Panc1 (cell line): ENCODE measurements around the gene MPZL1. TPM values are rescaled to one million over a fixed set of nuclear protein-coding genes. Genes with fewer than 3 reads are reported as not detected.

Experiments
- ATAC-seq: fragments of 200-7000 bp; cut with Tn5 transposase; 2 replicates; pipeline ENCODE4 v1.9.1; 2020; ENCODE audit warnings: mild to moderate bottlenecking, moderate library complexity
- BruUV-seq: library from RNA; stranded (reverse); fragments of 400-500 nt; replicated peaks from 2 replicates; lab custom pipeline; 2021; lab: Mats Ljungman, UMichigan
- CTCF ChIA-PET: fragments of 300-600 bp; sonication (Branson Sonifier 250); formaldehyde crosslinking; loops from one replicate; lab custom pipeline; 2022; ENCODE audit warnings: antibody characterized with exemption; lab: Charles Lee
- POLR2A ChIA-PET: fragments of 300-600 bp; sonication (Branson Sonifier 250); formaldehyde crosslinking; loops from one replicate; lab custom pipeline; 2022; ENCODE audit warnings: antibody characterized with exemption; lab: Charles Lee
- DNase-seq: peaks from one replicate; pipeline ENCODE4 v3.0.0-alpha.2; 2010; ENCODE audit warnings: low read depth, low spot score
- H3K27ac ChIP-seq: 2 replicates; pipeline ENCODE4 v1.5.1; 2011; ENCODE audit warnings: mild to moderate bottlenecking, low read length, inconsistent platforms
- H3K27me3 ChIP-seq: fragments of 200-500 bp; sonication (Bioruptor generic); 2 replicates; pipeline ENCODE4 v1.6.0; 2014; ENCODE audit warnings: low read length, inconsistent platforms; ENCODE audit not compliant: control insufficient read depth, insufficient read depth
- H3K36me3 ChIP-seq: fragments of 200-500 bp; sonication (Bioruptor generic); 2 replicates; pipeline ENCODE4 v1.5.1; 2014; ENCODE audit warnings: inconsistent platforms, mild to moderate bottlenecking, low read length, moderate library complexity; ENCODE audit not compliant: control insufficient read depth, insufficient read depth
- H3K4me1 ChIP-seq: 2 replicates; pipeline ENCODE4 v1.5.1; 2011; ENCODE audit warnings: inconsistent platforms, mild to moderate bottlenecking, low read length, moderate library complexity; ENCODE audit not compliant: control insufficient read depth, insufficient read depth
- H3K4me3 ChIP-seq, 2 experiments: 2 replicates each; pipeline ENCODE4 v1.5.1; 2011 to 2012; ENCODE audit warnings: low read depth in 2 of 2, low read length in 2 of 2, mild to moderate bottlenecking in 2 of 2, inconsistent platforms in 1 of 2, moderate library complexity in 1 of 2
- H3K9me3 ChIP-seq: fragments of 200-500 bp; sonication (Bioruptor generic); 2 replicates; pipeline ENCODE4 v1.5.1; 2014; ENCODE audit warnings: low read depth, mild to moderate bottlenecking, inconsistent platforms, low read length, moderate library complexity; ENCODE audit not compliant: control insufficient read depth, insufficient read depth
- POLR2AphosphoS5 ChIP-seq: IDR thresholded peaks from 2 replicates; pipeline ENCODE4 v1.6.1; 2012; ENCODE audit warnings: mild to moderate bottlenecking, low read depth, low read length, moderate library complexity
- SIN3A ChIP-seq: IDR thresholded peaks from 2 replicates; pipeline ENCODE4 v1.6.1; 2012; ENCODE audit warnings: low read depth, mild to moderate bottlenecking, low read length, moderate library complexity, borderline replicate concordance; ENCODE audit not compliant: insufficient read depth
- TCF7L2 ChIP-seq: IDR thresholded peaks from 2 replicates; pipeline ENCODE4 v1.6.1; 2011; ENCODE audit warnings: mild to moderate bottlenecking, low read depth, low read length, inconsistent platforms
- in situ Hi-C: cut with HindIII; loops from 2 replicates; pipeline ENCODE4 v1.10.0; 2016; ENCODE audit warnings: low sequenced_read_pairs, low pct_unique_long_range_greater_than_20kb
- intact Hi-C: fragments of 100-400 bp; cut with micrococcal nuclease; formaldehyde crosslinking; loops from one replicate; pipeline ENCODE4 v1.10.0; 2022; ENCODE audit not compliant: unreplicated experiment
- total RNA-seq: library from RNA; stranded (reverse); gene quantifications from one replicate; pipeline ENCODE4 v1.2.1, GENCODE V29; 2021; ENCODE audit not compliant: unreplicated experiment
- TF ChIP-seq, protein P1 (sequence below): fragments of 450-650 bp; IDR thresholded peaks from 2 replicates; pipeline ENCODE4 v1.5.1; 2017; ENCODE audit warnings: mild to moderate bottlenecking
- TF ChIP-seq, protein P2 (sequence below), 2 experiments: IDR thresholded peaks; 2 replicates each; pipeline ENCODE4 v1.6.1; 2011 to 2012; ENCODE audit warnings: low read depth in 2 of 2, control low read depth in 1 of 2, low read length in 1 of 2, mild to moderate bottlenecking in 1 of 2, moderate library complexity in 1 of 2; ENCODE audit not compliant: insufficient read depth in 1 of 2

MPZL1 gene
- total RNA-seq, 1 experiment from 2014 or later, result 72.0 TPM

DNA sequence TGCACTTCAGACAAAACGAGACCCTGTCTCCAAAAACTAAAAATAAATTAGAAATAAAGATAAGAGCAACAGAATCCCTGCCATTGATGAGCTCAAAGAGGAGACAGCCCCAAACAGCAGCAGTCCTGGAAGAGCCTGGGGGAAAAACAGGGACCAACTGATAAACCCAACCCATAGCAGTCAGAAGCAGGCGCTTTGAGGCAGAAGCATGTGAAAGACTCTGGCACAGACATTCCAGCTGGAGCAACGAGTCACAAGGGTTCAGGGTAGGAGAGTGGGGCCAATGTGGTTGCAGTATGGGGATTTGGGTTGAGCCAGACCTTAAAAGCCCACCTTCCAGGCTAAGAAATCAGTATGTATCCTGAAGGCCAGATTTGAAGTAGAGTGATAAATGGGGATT lies 78.5 kb downstream of the MPZL1 start:
- DNase-seq (no peak), ATAC-seq (no peak)
- Histone ChIP-seq H3K4me3 (no peak overlapping the region), H3K36me3 (no peaks in the 10 kb centered on the region), H3K4me1 (no peaks in the 10 kb centered on the region), H3K27me3 (no peaks in the 10 kb centered on the region), H3K9me3 (no peaks in the 10 kb centered on the region), H3K27ac (no peak overlapping the region)
- TF ChIP-seq SIN3A (no peak), POLR2AphosphoS5 (no peak), TCF7L2 (no peak)
- TF ChIP-seq, protein P1, sequence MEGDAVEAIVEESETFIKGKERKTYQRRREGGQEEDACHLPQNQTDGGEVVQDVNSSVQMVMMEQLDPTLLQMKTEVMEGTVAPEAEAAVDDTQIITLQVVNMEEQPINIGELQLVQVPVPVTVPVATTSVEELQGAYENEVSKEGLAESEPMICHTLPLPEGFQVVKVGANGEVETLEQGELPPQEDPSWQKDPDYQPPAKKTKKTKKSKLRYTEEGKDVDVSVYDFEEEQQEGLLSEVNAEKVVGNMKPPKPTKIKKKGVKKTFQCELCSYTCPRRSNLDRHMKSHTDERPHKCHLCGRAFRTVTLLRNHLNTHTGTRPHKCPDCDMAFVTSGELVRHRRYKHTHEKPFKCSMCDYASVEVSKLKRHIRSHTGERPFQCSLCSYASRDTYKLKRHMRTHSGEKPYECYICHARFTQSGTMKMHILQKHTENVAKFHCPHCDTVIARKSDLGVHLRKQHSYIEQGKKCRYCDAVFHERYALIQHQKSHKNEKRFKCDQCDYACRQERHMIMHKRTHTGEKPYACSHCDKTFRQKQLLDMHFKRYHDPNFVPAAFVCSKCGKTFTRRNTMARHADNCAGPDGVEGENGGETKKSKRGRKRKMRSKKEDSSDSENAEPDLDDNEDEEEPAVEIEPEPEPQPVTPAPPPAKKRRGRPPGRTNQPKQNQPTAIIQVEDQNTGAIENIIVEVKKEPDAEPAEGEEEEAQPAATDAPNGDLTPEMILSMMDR, result no peak
- TF ChIP-seq, protein P2, sequence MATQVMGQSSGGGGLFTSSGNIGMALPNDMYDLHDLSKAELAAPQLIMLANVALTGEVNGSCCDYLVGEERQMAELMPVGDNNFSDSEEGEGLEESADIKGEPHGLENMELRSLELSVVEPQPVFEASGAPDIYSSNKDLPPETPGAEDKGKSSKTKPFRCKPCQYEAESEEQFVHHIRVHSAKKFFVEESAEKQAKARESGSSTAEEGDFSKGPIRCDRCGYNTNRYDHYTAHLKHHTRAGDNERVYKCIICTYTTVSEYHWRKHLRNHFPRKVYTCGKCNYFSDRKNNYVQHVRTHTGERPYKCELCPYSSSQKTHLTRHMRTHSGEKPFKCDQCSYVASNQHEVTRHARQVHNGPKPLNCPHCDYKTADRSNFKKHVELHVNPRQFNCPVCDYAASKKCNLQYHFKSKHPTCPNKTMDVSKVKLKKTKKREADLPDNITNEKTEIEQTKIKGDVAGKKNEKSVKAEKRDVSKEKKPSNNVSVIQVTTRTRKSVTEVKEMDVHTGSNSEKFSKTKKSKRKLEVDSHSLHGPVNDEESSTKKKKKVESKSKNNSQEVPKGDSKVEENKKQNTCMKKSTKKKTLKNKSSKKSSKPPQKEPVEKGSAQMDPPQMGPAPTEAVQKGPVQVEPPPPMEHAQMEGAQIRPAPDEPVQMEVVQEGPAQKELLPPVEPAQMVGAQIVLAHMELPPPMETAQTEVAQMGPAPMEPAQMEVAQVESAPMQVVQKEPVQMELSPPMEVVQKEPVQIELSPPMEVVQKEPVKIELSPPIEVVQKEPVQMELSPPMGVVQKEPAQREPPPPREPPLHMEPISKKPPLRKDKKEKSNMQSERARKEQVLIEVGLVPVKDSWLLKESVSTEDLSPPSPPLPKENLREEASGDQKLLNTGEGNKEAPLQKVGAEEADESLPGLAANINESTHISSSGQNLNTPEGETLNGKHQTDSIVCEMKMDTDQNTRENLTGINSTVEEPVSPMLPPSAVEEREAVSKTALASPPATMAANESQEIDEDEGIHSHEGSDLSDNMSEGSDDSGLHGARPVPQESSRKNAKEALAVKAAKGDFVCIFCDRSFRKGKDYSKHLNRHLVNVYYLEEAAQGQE (IDR thresholded peaks at IDR 0.05; ENCODE audit: insufficient read depth in 1 of 2, low read depth in 2 of 2, low read length in 1 of 2), result no peak
- ChIA-PET CTCF (interaction anchor here (0.7 kb wide), 1 partner anchor 112 kb away, joined by 3 read pairs; no protein-coding TSS in a partner anchor), POLR2A (no interaction called here)
- intact Hi-C loops (no loop called here), in situ Hi-C loops (no loop called here)
- BruUV-seq, result no TSS peak

DNA sequence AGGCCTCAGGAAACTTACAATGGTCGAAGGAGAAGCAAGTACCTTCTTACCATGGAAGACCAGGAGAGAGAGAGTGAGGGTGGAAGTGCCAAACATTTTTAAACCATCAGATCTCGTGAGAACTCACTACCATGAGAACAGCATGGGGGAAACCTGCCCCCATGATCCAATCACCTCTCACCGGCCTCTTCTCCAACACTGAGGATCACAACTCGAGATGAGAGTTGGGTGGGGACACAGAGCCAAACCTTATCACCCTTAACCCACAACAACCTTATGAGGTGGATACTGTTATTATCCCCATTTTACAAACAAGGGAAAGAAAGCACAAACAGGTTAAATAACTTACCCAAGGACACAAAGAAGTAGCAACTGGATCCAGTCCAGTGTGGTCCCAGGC lies 80.5 kb downstream of the MPZL1 start:
- ATAC-seq, result no peak
- Histone ChIP-seq H3K4me3 (no peak overlapping the region), H3K27ac (no peak overlapping the region), H3K36me3 (no peaks in the 10 kb centered on the region), H3K9me3 (no peaks in the 10 kb centered on the region), H3K4me1 (no peaks in the 10 kb centered on the region), H3K27me3 (no peaks in the 10 kb centered on the region)
- TF ChIP-seq SIN3A (no peak), TCF7L2 (no peak), POLR2AphosphoS5 (no peak)
- TF ChIP-seq, protein P2 (IDR thresholded peaks at IDR 0.05; ENCODE audit: insufficient read depth in 1 of 2, low read depth in 2 of 2, low read length in 1 of 2), result no peak
- TF ChIP-seq, protein P1, result no peak
- CTCF ChIA-PET, result no interaction called here
- POLR2A ChIA-PET, result no interaction called here
- no peak for DNase-seq
- intact Hi-C loops, result loop anchor here (2.0 kb wide), 1 partner anchor 81 kb away; the partner anchor contains the start of gene MPZL1
- in situ Hi-C loops, result no loop called here
- BruUV-seq, result no TSS peak
